Neural progenitor cell (in vitro differentiated cells): ENCODE results near the gene SPOCK1.

Experiments used
- CTCF ChIP-seq: fragments of 200-600 bp; sonication (generic); IDR thresholded peaks from 2 replicates; pipeline ENCODE4 v1.5.1; 2017; ENCODE audit warnings: antibody characterized with exemption, mild to moderate bottlenecking
- EZH2 ChIP-seq: fragments of 200-600 bp; sonication (generic); IDR thresholded peaks from 2 replicates; pipeline ENCODE4 v1.6.1; 2017; ENCODE audit warnings: antibody characterized with exemption, mild to moderate bottlenecking, moderate library complexity
- EZH2phosphoT487 ChIP-seq: fragments of 200-600 bp; sonication (generic); IDR thresholded peaks from 2 replicates; pipeline ENCODE4 v1.6.1; 2017; ENCODE audit warnings: antibody characterized with exemption

- no peak for TF ChIP-seq CTCF
- TF ChIP-seq EZH2phosphoT487: no peak
- no peak for TF ChIP-seq EZH2
Measured at GRCh38 chr5:137336565-137337120, 162.5 kb downstream of the SPOCK1 start.
